Measurements from ENCODE around the gene TRABD2B.

The TRABD2B gene

DNA sequence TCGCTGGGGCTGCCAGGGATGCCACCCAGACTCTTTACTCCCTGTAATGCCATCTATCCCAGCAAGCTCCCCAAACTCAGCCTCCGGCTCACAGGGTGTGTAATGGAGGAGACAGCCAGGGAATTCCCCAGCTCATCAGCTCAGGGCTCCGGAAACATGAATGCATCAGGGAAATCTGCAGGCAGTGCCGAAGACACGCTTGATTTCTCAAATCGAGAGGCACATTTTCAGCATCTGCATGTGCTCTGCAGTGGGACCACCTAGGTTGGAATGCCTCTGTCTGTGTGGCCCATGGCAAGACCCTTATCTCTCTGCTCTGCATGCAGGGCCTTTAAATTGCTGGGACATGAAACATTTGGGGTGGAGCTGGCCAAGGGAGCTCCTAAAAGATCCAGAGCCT lies 170.1 kb downstream of the TRABD2B start:
- Histone ChIP-seq H3K79me2 (ENCODE audit: insufficient read depth, low read length) (no peaks in the 10 kb centered on the region), H3K4me2 (ENCODE audit: insufficient read depth, low read length) (no peak overlapping the region), H3K27me3 (ENCODE audit: insufficient read depth, low read length, poor library complexity) (peaks cover 5% of the 10 kb centered on the region), H3K27ac (ENCODE audit: low read length) (no peak overlapping the region), H3K36me3 (ENCODE audit: insufficient read depth, low read length) (no peaks in the 10 kb centered on the region), H4K20me1 (ENCODE audit: insufficient read depth, low read length) (peaks cover 3% of the 10 kb centered on the region), H3K9me3 (ENCODE audit: insufficient read depth, low read length, severe bottlenecking) (no peaks in the 10 kb centered on the region), H3K9ac (ENCODE audit: low read depth, low read length) (no peak overlapping the region), H3K4me1 (ENCODE audit: insufficient read depth, low read length) (no peaks in the 10 kb centered on the region), H3K4me3 (ENCODE audit: low read depth in 1 of 2, low read length in 2 of 2) (no peak overlapping the region), H2AFZ (ENCODE audit: low read depth, low read length) (no peak overlapping the region)
- ATAC-seq (ENCODE audit: insufficient read depth, low read depth) (no peak), DNase-seq (no peak)
- TF ChIP-seq, protein P1, sequence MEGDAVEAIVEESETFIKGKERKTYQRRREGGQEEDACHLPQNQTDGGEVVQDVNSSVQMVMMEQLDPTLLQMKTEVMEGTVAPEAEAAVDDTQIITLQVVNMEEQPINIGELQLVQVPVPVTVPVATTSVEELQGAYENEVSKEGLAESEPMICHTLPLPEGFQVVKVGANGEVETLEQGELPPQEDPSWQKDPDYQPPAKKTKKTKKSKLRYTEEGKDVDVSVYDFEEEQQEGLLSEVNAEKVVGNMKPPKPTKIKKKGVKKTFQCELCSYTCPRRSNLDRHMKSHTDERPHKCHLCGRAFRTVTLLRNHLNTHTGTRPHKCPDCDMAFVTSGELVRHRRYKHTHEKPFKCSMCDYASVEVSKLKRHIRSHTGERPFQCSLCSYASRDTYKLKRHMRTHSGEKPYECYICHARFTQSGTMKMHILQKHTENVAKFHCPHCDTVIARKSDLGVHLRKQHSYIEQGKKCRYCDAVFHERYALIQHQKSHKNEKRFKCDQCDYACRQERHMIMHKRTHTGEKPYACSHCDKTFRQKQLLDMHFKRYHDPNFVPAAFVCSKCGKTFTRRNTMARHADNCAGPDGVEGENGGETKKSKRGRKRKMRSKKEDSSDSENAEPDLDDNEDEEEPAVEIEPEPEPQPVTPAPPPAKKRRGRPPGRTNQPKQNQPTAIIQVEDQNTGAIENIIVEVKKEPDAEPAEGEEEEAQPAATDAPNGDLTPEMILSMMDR (IDR thresholded peaks at IDR 0.05; ENCODE audit: borderline replicate concordance, extremely low read depth, low read length, poor library complexity, severe bottlenecking): no peak
- TF ChIP-seq EZH2 (IDR thresholded peaks at IDR 0.05; ENCODE audit: borderline replicate concordance, low read depth, low read length, severe bottlenecking): no peak

DNA sequence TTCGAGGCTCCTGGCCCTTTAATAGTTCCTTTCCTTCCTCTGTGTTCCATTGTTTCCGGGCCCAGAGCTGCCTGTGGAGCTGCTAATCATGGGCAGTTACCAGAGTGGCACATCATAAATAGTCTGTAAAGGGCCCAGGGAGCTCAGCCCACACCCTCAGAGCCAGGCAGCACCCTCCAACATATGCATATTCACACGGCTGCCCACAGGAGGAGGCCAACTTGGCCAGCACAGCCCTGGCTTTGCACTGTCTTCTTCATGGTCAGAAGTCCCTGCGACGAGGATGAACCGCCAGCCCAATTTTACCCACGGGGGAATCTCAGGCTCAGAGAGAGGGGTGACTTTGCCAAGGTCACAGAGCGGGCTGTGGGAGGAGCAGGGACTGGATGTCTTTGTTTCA lies 172.5 kb downstream of the TRABD2B start:
- ATAC-seq (ENCODE audit: insufficient read depth, low read depth): no peak

DNA sequence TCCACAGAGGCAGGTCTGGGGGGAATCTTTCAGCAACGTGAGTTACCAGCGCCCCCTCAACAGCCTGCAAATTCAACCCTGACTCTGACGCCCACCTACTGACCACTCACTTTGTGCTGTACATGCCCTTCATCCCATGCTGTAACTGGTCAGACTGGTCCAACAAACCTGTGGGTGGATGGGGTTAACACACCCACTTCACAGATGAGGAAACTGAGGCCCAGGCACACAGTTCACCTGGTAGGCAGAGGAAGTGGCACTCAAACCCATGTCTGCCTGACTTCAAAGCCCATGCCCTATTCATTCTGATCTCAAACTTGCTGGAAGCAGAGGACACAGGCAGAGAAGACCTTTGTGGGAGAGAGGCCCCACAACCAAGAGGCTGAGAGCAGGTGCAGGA lies 172.9 kb downstream of the TRABD2B start:
- DNase-seq (no peak), ATAC-seq (ENCODE audit: insufficient read depth, low read depth) (no peak)
- Histone ChIP-seq H4K20me1 (ENCODE audit: insufficient read depth, low read length) (peaks cover 3% of the 10 kb centered on the region; the same call in 1 of the 2 replicates), H3K9ac (ENCODE audit: low read depth, low read length) (no peak overlapping the region), H3K79me2 (ENCODE audit: insufficient read depth, low read length) (no peaks in the 10 kb centered on the region), H3K4me3 (ENCODE audit: low read depth in 1 of 2, low read length in 2 of 2) (no peak overlapping the region), H3K27me3 (ENCODE audit: insufficient read depth, low read length, poor library complexity) (peaks cover 5% of the 10 kb centered on the region), H3K9me3 (ENCODE audit: insufficient read depth, low read length, severe bottlenecking) (no peaks in the 10 kb centered on the region), H3K4me1 (ENCODE audit: insufficient read depth, low read length) (no peaks in the 10 kb centered on the region), H3K36me3 (ENCODE audit: insufficient read depth, low read length) (no peaks in the 10 kb centered on the region), H2AFZ (ENCODE audit: low read depth, low read length) (no peak overlapping the region), H3K4me2 (ENCODE audit: insufficient read depth, low read length) (no peak overlapping the region), H3K27ac (ENCODE audit: low read length) (no peak overlapping the region)
- TF ChIP-seq, protein P1 (IDR thresholded peaks at IDR 0.05; ENCODE audit: borderline replicate concordance, extremely low read depth, low read length, poor library complexity, severe bottlenecking): no peak
- TF ChIP-seq EZH2 (IDR thresholded peaks at IDR 0.05; ENCODE audit: borderline replicate concordance, low read depth, low read length, severe bottlenecking): no peak

More for the DNA sequence above, 172.5 kb downstream of the TRABD2B start:
- Histone ChIP-seq H3K4me1 (ENCODE audit: insufficient read depth, low read length) (no peaks in the 10 kb centered on the region), H3K27ac (ENCODE audit: low read length) (no peak overlapping the region), H3K4me3 (ENCODE audit: low read depth in 1 of 2, low read length in 2 of 2) (no peak overlapping the region), H3K9ac (ENCODE audit: low read depth, low read length) (no peak overlapping the region), H3K36me3 (ENCODE audit: insufficient read depth, low read length) (no peaks in the 10 kb centered on the region), H4K20me1 (ENCODE audit: insufficient read depth, low read length) (peaks cover 6% of the 10 kb centered on the region), H3K79me2 (ENCODE audit: insufficient read depth, low read length) (no peaks in the 10 kb centered on the region), H3K9me3 (ENCODE audit: insufficient read depth, low read length, severe bottlenecking) (no peaks in the 10 kb centered on the region), H2AFZ (ENCODE audit: low read depth, low read length) (no peak overlapping the region), H3K27me3 (ENCODE audit: insufficient read depth, low read length, poor library complexity) (peaks cover 5% of the 10 kb centered on the region), H3K4me2 (ENCODE audit: insufficient read depth, low read length) (no peak overlapping the region)
- TF ChIP-seq, protein P1 (IDR thresholded peaks at IDR 0.05; ENCODE audit: borderline replicate concordance, extremely low read depth, low read length, poor library complexity, severe bottlenecking): no peak
- TF ChIP-seq EZH2 (IDR thresholded peaks at IDR 0.05; ENCODE audit: borderline replicate concordance, low read depth, low read length, severe bottlenecking): no peak
- no peak for DNase-seq

Data from DND-41 (cell line).